Brain microvascular endothelial cell (primary cell): ENCODE results near the gene SLC35F3.
"Not testable (repeated sequence)": the region's sequence is repeated elsewhere in the genome, so short reads cannot be mapped to it uniquely, and the experiment has no call there.

Experiments used
- DNase-seq: peaks from one replicate; pipeline ENCODE4 v3.0.0-alpha.2; 2020
- H3K27ac ChIP-seq: fragments of 250-450 bp; sonication (Bioruptor Pico); 2 replicates; pipeline ENCODE4 v1.5.1; 2020; ENCODE audit warnings: mild to moderate bottlenecking, moderate library complexity
- H3K27me3 ChIP-seq: fragments of 250-450 bp; sonication (Bioruptor Pico); replicated peaks from 2 replicates; pipeline ENCODE4 v1.5.1; 2020; ENCODE audit warnings: mild to moderate bottlenecking
- H3K36me3 ChIP-seq: fragments of 250-450 bp; sonication (Bioruptor Pico); replicated peaks from 2 replicates; pipeline ENCODE4 v1.5.1; 2020; ENCODE audit warnings: mild to moderate bottlenecking
- H3K4me3 ChIP-seq: 2 replicates; pipeline ENCODE4 v1.5.1; 2011; ENCODE audit warnings: low read depth, mild to moderate bottlenecking, control low read depth, low read length, moderate library complexity
- CTCF ChIP-seq: IDR thresholded peaks from 2 replicates; pipeline ENCODE4 v1.5.1; 2011; ENCODE audit warnings: low read depth, mild to moderate bottlenecking, moderate library complexity, low read length, control low read depth, inconsistent platforms; ENCODE audit errors: missing control alignments
- in situ Hi-C: cut with HindIII; loops from 2 replicates; pipeline ENCODE4 v1.10.0; 2017; ENCODE audit warnings: low sequenced_read_pairs, low pct_ligation_motif_present

SLC35F3 gene

GRCh38 chr1:234120327-234120944, 216.0 kb downstream of the SLC35F3 start:
- Histone ChIP-seq H3K27me3 (no peaks in the 10 kb centered on the region), H3K36me3 (no peaks in the 10 kb centered on the region), H3K4me3 (no peak overlapping the region), H3K27ac (no peak overlapping the region)
- DNase-seq: no peak
- in situ Hi-C loops: no loop called here
- TF ChIP-seq CTCF: no peak

DNA sequence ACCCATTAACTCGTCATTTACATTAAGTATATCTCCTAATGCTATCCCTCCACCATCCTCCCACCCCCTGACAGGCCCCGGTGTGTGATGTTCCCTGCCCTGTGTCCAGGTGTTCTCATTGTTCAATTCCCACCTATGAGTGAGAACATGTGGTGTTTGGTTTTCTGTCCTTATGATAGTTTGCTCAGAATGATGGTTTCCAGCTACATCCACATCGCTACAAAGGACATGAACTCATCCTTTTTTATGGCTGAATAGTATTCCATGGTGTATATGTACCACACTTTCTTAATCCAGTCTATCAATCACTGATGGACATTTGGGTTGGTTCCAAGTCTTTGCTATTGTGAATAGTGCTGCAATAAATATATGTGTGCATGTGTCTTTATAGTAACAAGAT, 217.2 kb downstream of the SLC35F3 start:
- H3K36me3 ChIP-seq, in situ Hi-C loops, DNase-seq, H3K27ac ChIP-seq, H3K4me3 ChIP-seq, H3K27me3 ChIP-seq: not testable (repeated sequence)

GRCh38 chr1:234122571-234122970, 218.1 kb downstream of the SLC35F3 start:
- H3K36me3 ChIP-seq, DNase-seq, H3K4me3 ChIP-seq, H3K27ac ChIP-seq, H3K27me3 ChIP-seq, in situ Hi-C loops: not testable (repeated sequence)

- no peaks in the 10 kb centered on the region for H3K36me3 ChIP-seq
- no peak for TF ChIP-seq CTCF
- H3K27me3 ChIP-seq: no peaks in the 10 kb centered on the region
- no peak for DNase-seq
- in situ Hi-C loops: no loop called here
- no peak overlapping the region for H3K27ac ChIP-seq
- no peak overlapping the region for H3K4me3 ChIP-seq
Measured at GRCh38 chr1:234123867-234124266, 219.4 kb downstream of the SLC35F3 start.

GRCh38 chr1:234125283-234125682, 220.8 kb downstream of the SLC35F3 start:
- in situ Hi-C loops: no loop called here
- H3K27ac ChIP-seq: no peak overlapping the region
- no peak for DNase-seq
- no peaks in the 10 kb centered on the region for H3K36me3 ChIP-seq
- H3K4me3 ChIP-seq: no peak overlapping the region
- no peaks in the 10 kb centered on the region for H3K27me3 ChIP-seq
- TF ChIP-seq CTCF: peak; percentile 50

- no peak overlapping the region for H3K4me3 ChIP-seq
- H3K27me3 ChIP-seq: no peaks in the 10 kb centered on the region
- no peak for DNase-seq
- TF ChIP-seq CTCF: no peak
- in situ Hi-C loops: no loop called here
- no peaks in the 10 kb centered on the region for H3K36me3 ChIP-seq
- H3K27ac ChIP-seq: no peak overlapping the region
Measured at GRCh38 chr1:234125714-234126113, 221.2 kb downstream of the SLC35F3 start.

GRCh38 chr1:234127026-234127671, 222.7 kb downstream of the SLC35F3 start:
- in situ Hi-C loops: no loop called here
- Histone ChIP-seq H3K27ac (no peak overlapping the region), H3K27me3 (no peaks in the 10 kb centered on the region), H3K4me3 (no peak overlapping the region), H3K36me3 (no peaks in the 10 kb centered on the region)
- DNase-seq: no peak
- no peak for TF ChIP-seq CTCF
